GM21737 (cell line): ENCODE data around the gene PDE4D.
"Not testable (repeated sequence)": the region's sequence is repeated elsewhere in the genome, so short reads cannot be mapped to it uniquely, and the experiment has no call there.

Experiments
- ATAC-seq: cut with Tn5 transposase; IDR thresholded peaks from one replicate; pipeline ENCODE4 v1.9.1; 2021; ENCODE audit warnings: mild to moderate bottlenecking, moderate library complexity; ENCODE audit not compliant: unreplicated experiment

The PDE4D gene

GRCh38 chr5:59439303-59439702, 454.2 kb downstream of the PDE4D start:
- ATAC-seq: no peak

GRCh38 chr5:59437176-59437575, 456.4 kb downstream of the PDE4D start:
- ATAC-seq: no peak

GRCh38 chr5:59436364-59437148, 457.0 kb downstream of the PDE4D start:
- ATAC-seq: no peak

- no peak for ATAC-seq
These were observed 460.4 kb downstream of the PDE4D start for GRCh38 chr5:59433174-59433573.

GRCh38 chr5:59430066-59430685, 463.4 kb downstream of the PDE4D start:
- no peak for ATAC-seq

- no peak for ATAC-seq
These were observed 465.1 kb downstream of the PDE4D start for GRCh38 chr5:59428391-59428790.

- no peak for ATAC-seq
These were observed 469.0 kb downstream of the PDE4D start for GRCh38 chr5:59424515-59424914.

- no peak for ATAC-seq
These were observed 470.5 kb downstream of the PDE4D start for GRCh38 chr5:59423021-59423420.

- no peak for ATAC-seq
These were observed 471.3 kb downstream of the PDE4D start for GRCh38 chr5:59421986-59422941.

GRCh38 chr5:59420596-59420995, 472.9 kb downstream of the PDE4D start:
- ATAC-seq: no peak

GRCh38 chr5:59418808-59419207, 474.7 kb downstream of the PDE4D start:
- no peak for ATAC-seq

- no peak for ATAC-seq
These were observed 477.1 kb downstream of the PDE4D start for GRCh38 chr5:59416451-59416850.

- ATAC-seq: no peak
These were observed 477.5 kb downstream of the PDE4D start for GRCh38 chr5:59416026-59416425.

- ATAC-seq: no peak
These were observed 481.1 kb downstream of the PDE4D start for GRCh38 chr5:59412428-59412827.

- ATAC-seq: not testable (repeated sequence)
These were observed 484.5 kb downstream of the PDE4D start for GRCh38 chr5:59408997-59409396.

- no peak for ATAC-seq
These were observed 485.6 kb downstream of the PDE4D start for GRCh38 chr5:59407967-59408366.

GRCh38 chr5:59401637-59402036, 491.9 kb downstream of the PDE4D start:
- ATAC-seq: no peak

- ATAC-seq: not testable (repeated sequence)
These were observed 498.6 kb downstream of the PDE4D start for GRCh38 chr5:59394956-59395355.

GRCh38 chr5:59393585-59394420, 499.7 kb downstream of the PDE4D start:
- ATAC-seq: no peak

- ATAC-seq: no peak
These were observed 501.9 kb downstream of the PDE4D start for GRCh38 chr5:59391576-59391975.
